ENCODE data around the gene SF3B4. TPM values are rescaled to one million over a fixed set of nuclear protein-coding genes. Genes with fewer than 3 reads are reported as not detected.

The SF3B4 gene
- total RNA-seq, 1 donor: 16.4 TPM

GRCh38 chr1:149926296-149926695 is 1.3 kb downstream of the SF3B4 start:
- DNase-seq (ENCODE audit: low read depth): no peak
- TF ChIP-seq, protein P1, sequence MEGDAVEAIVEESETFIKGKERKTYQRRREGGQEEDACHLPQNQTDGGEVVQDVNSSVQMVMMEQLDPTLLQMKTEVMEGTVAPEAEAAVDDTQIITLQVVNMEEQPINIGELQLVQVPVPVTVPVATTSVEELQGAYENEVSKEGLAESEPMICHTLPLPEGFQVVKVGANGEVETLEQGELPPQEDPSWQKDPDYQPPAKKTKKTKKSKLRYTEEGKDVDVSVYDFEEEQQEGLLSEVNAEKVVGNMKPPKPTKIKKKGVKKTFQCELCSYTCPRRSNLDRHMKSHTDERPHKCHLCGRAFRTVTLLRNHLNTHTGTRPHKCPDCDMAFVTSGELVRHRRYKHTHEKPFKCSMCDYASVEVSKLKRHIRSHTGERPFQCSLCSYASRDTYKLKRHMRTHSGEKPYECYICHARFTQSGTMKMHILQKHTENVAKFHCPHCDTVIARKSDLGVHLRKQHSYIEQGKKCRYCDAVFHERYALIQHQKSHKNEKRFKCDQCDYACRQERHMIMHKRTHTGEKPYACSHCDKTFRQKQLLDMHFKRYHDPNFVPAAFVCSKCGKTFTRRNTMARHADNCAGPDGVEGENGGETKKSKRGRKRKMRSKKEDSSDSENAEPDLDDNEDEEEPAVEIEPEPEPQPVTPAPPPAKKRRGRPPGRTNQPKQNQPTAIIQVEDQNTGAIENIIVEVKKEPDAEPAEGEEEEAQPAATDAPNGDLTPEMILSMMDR (IDR thresholded peaks at IDR 0.05; ENCODE audit: insufficient read depth, low read depth, low read length): no peak
- H3K4me3 ChIP-seq (ENCODE audit: low read depth, low read length): peak overlapping the region; percentile 99

- H3K4me3 ChIP-seq (ENCODE audit: low read depth, low read length): no peak overlapping the region
- TF ChIP-seq, protein P1 (IDR thresholded peaks at IDR 0.05; ENCODE audit: insufficient read depth, low read depth, low read length): no peak
Observed at GRCh38 chr1:149925751-149926150, 1.9 kb downstream of the SF3B4 start.

GRCh38 chr1:149925345-149925744 is 2.3 kb downstream of the SF3B4 start:
- H3K4me3 ChIP-seq (ENCODE audit: low read depth, low read length): no peak overlapping the region
- DNase-seq (ENCODE audit: low read depth): no peak
- TF ChIP-seq, protein P1 (IDR thresholded peaks at IDR 0.05; ENCODE audit: insufficient read depth, low read depth, low read length): no peak

More at GRCh38 chr1:149925751-149926150, 1.9 kb downstream of the SF3B4 start:
- no peak for DNase-seq (ENCODE audit: low read depth)

GRCh38 chr1:149923626-149924025 is 4.0 kb downstream of the SF3B4 start:
- no peak overlapping the region for H3K4me3 ChIP-seq (ENCODE audit: low read depth, low read length)
- no peak for DNase-seq (ENCODE audit: low read depth)
- TF ChIP-seq, protein P1 (IDR thresholded peaks at IDR 0.05; ENCODE audit: insufficient read depth, low read depth, low read length): no peak

GRCh38 chr1:149917571-149918144 is 9.9 kb downstream of the SF3B4 start, which contains the start of gene SV2A:
TSS of gene SV2A (minus strand) at chr1:149917844. CDS start at chr1:149913840, 4,004 bp downstream.
- DNase-seq (ENCODE audit: low read depth): peak; percentile 81
- peak within 1 kb of the TSS; percentile 87 for H3K4me3 ChIP-seq (ENCODE audit: low read depth, low read length)
- TF ChIP-seq, protein P1 (IDR thresholded peaks at IDR 0.05; ENCODE audit: insufficient read depth, low read depth, low read length): no peak

DNA sequence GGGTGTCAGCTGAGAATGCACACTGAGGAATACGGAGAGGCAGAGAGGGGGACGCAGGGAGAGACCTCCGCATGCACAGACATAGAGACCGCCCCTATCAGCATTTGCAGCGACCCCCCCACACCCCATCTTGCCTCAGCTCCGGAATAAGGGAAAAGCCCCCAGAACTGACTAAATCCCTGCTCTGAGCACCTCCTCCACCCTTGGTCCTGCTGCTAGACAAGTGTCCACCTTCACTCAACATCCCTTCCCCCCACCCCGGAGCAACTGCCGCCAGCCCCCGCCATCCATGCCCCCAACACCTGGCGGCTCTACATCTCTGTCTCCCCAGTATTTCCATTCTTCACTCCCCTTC is 10.7 kb downstream of the SF3B4 start:
- no peak for DNase-seq (ENCODE audit: low read depth)
- peak overlapping the region; percentile 87 for H3K4me3 ChIP-seq (ENCODE audit: low read depth, low read length)
- TF ChIP-seq, protein P1 (IDR thresholded peaks at IDR 0.05; ENCODE audit: insufficient read depth, low read depth, low read length): no peak

Measured in fibroblast of villous mesenchyme (primary cell).